ENCODE measurements around the gene TBC1D4. TPM values are rescaled to one million over a fixed set of nuclear protein-coding genes. Genes with fewer than 3 reads are reported as not detected.

The TBC1D4 gene
- total RNA-seq, 3 donors from 2014 or later = 33.3 to 52.8 (median 40.6) TPM

DNA sequence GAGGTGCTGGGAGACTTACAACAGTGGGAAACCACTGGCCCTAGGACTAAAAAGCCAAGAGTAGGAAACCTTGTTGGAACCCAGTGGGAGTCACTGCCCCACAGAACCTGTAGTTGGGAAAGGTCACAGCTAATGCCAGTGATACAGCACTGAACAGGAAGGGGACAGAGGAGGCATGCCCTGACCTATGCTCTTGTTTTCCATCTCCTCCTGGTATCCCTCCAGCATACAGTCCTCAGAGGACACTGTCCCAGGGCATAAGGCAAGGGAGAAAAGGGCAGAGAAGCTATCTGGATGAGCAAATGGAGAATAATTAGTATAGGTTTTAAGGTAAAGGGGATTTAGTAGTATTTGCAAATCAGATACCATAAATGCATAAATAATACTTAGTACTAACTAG, 11.2 kb upstream of the TBC1D4 start:
- Histone ChIP-seq H3K9me3 (no peaks in the 10 kb centered on the region), H3K27me3 (no peaks in the 10 kb centered on the region), H3K27ac (no peak overlapping the region), H3K4me1 (no peaks in the 10 kb centered on the region), H3K36me3 (no peaks in the 10 kb centered on the region), H3K4me3 (no peak overlapping the region)
- TF ChIP-seq CTCF (IDR thresholded peaks at IDR 0.05) (no peak), POLR2AphosphoS5 (IDR thresholded peaks at IDR 0.05) (no peak), POLR2A (IDR thresholded peaks at IDR 0.05) (no peak)
- DNase-seq (ENCODE audit: low spot score in 2 of 2) = no peak
- intact Hi-C loops (cut with DNase I; ENCODE audit: low total_unique reads) = no loop called here

GRCh38 chr13:75492389-75492788, 10.4 kb upstream of the TBC1D4 start:
- intact Hi-C loops (cut with DNase I; ENCODE audit: low total_unique reads) = no loop called here
- no peaks in the 10 kb centered on the region for H3K4me1 ChIP-seq
- no peaks in the 10 kb centered on the region for H3K36me3 ChIP-seq
- no peak overlapping the region for H3K4me3 ChIP-seq
- H3K27ac ChIP-seq = no peak overlapping the region
- no peaks in the 10 kb centered on the region for H3K9me3 ChIP-seq
- TF ChIP-seq POLR2AphosphoS5 (IDR thresholded peaks at IDR 0.05) (no peak), CTCF (IDR thresholded peaks at IDR 0.05) (no peak), POLR2A (IDR thresholded peaks at IDR 0.05) (no peak)
- no peaks in the 10 kb centered on the region for H3K27me3 ChIP-seq
- DNase-seq (ENCODE audit: low spot score in 2 of 2) = no peak

- intact Hi-C loops (cut with DNase I; ENCODE audit: low total_unique reads) = no loop called here
- no peaks in the 10 kb centered on the region for H3K4me1 ChIP-seq
- no peak overlapping the region for H3K4me3 ChIP-seq
- no peaks in the 10 kb centered on the region for H3K27me3 ChIP-seq
- H3K9me3 ChIP-seq = no peaks in the 10 kb centered on the region
- TF ChIP-seq POLR2A (IDR thresholded peaks at IDR 0.05) (no peak), CTCF (IDR thresholded peaks at IDR 0.05) (no peak), POLR2AphosphoS5 (IDR thresholded peaks at IDR 0.05) (no peak)
- H3K36me3 ChIP-seq = no peaks in the 10 kb centered on the region
- no peak overlapping the region for H3K27ac ChIP-seq
- DNase-seq (ENCODE audit: low spot score in 2 of 2) = no peak
These were observed 9.4 kb upstream of the TBC1D4 start for GRCh38 chr13:75491376-75491775.

DNA sequence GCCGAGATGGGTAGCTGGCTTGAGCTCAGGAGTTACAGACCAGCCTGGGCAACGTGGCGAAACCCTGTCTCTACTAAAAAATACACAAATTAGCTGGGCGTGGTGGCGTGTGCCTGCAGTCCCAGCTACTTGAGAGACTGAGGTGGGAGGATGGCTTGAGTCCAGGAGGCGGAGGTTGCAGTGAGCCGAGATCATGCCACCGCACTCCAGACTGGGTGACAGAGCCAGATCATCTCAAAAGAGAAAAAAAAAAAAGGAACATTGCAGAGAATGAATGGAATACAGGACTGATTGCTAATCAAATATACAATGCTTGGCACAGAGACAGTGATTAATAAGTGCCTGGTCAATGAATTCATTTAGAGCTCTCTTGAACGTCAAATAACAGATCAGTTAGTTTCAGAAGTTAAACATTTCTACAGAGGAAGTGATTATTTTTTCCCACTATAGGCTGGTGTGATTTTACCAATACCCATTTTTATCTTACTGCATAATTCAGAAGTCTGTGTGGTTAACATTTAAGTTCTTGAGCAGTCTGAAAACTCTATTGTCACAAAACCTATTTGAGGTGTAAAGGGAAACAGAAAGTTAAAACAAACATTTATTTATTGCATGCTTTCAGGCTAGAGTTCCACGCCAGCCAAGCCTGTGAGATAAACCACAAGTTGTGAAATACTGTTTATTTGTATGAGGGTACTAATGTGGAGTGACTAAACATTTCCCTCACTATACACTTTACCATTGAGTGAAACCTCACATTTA, 7.7 kb upstream of the TBC1D4 start:
- H3K27ac ChIP-seq = no peak overlapping the region
- no peaks in the 10 kb centered on the region for H3K9me3 ChIP-seq
- no peaks in the 10 kb centered on the region for H3K36me3 ChIP-seq
- H3K4me1 ChIP-seq = no peaks in the 10 kb centered on the region
- H3K27me3 ChIP-seq = no peaks in the 10 kb centered on the region
- no peak for DNase-seq (ENCODE audit: low spot score in 2 of 2)
- intact Hi-C loops (cut with DNase I; ENCODE audit: low total_unique reads) = no loop called here
- peak overlapping the region in 2 of 3 donors; percentile 9 to 27 for H3K4me3 ChIP-seq
- TF ChIP-seq CTCF (IDR thresholded peaks at IDR 0.05) = no peak

- intact Hi-C loops (cut with DNase I; ENCODE audit: low total_unique reads) = no loop called here
- no peaks in the 10 kb centered on the region for H3K27me3 ChIP-seq
- peak overlapping the region; percentile 68 to 73 for H3K27ac ChIP-seq
- no peaks in the 10 kb centered on the region for H3K36me3 ChIP-seq
- no peak overlapping the region for H3K4me3 ChIP-seq
- no peaks in the 10 kb centered on the region for H3K4me1 ChIP-seq
- H3K9me3 ChIP-seq = no peaks in the 10 kb centered on the region
- TF ChIP-seq CTCF (IDR thresholded peaks at IDR 0.05) = no peak
- no peak for TF ChIP-seq POLR2A (IDR thresholded peaks at IDR 0.05)
- TF ChIP-seq POLR2AphosphoS5 (IDR thresholded peaks at IDR 0.05) = no peak
- no peak for DNase-seq (ENCODE audit: low spot score in 2 of 2)
These were observed 4.4 kb upstream of the TBC1D4 start for GRCh38 chr13:75486146-75487062.
